ENCODE data around the gene ALDH3A1. TPM values are rescaled to one million over a fixed set of nuclear protein-coding genes. Genes with fewer than 3 reads are reported as not detected.
A peak's percentile ranks its signal among the peaks of the same experiment; 100 is the strongest.

Gene ALDH3A1
- total and polyA plus RNA-seq, 2 of the 4 experiments (the other 2 are of a cell fraction): not detected

DNA sequence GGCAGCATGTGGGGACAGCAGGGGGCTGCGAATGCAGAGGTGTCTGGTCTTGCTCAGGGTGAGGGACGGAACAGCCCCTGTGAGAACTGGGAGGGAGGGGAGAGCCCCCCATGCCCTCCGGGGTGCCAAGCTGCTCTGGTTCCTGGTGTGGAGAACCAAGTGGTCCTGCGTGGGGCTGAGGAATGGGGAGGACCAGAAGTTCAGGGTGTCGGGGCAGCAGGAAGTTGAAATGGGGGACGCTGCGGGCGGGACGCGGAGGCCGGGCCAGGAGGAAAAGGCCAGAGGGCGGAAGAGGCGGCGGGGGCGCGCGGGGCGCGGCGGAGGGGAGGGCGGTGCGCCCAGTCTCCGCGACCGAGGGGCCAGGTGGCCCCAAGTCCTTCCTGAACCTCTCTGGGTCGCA, 3.6 kb downstream of the ALDH3A1 start:
- WGBS, 2 experiments (ENCODE audit: extremely low coverage in 2 of 2, insufficient read length in 1 of 2): no CpG with 5 or more reads among the region's 26 CpGs

More for the DNA sequence above, 3.6 kb downstream of the ALDH3A1 start:
- Histone ChIP-seq H2AK9ac (replicated peaks; ENCODE audit: low read depth, low read length, poor library complexity) (no peak overlapping the region), H3K4ac (ENCODE audit: low read depth, low read length) (no peak overlapping the region), H2BK20ac (ENCODE audit: low read depth, low read length) (no peak overlapping the region), H3K14ac (replicated peaks; ENCODE audit: low read depth, low read length) (no peak overlapping the region), H2AK5ac (ENCODE audit: low read depth, low read length) (no peak overlapping the region), H4K5ac (ENCODE audit: low read depth, low read length) (no peak overlapping the region), H2BK15ac (ENCODE audit: low read depth, low read length) (no peak overlapping the region), H4K20me1 (ENCODE audit: insufficient read depth, low read length) (no peaks in the 10 kb centered on the region), H3K9me1 (ENCODE audit: insufficient read depth, low read length) (no peaks in the 10 kb centered on the region), H4K8ac (ENCODE audit: low read depth in 2 of 2, low read length in 2 of 2) (no peak overlapping the region), H3K4me3 (ENCODE audit: insufficient read depth, low read depth, low read length) (no peak overlapping the region), H3K4me2 (ENCODE audit: low read depth, low read length) (peak overlapping the region; percentile 46; the same call in 1 of the 2 replicates), H3K23ac (ENCODE audit: low read depth, low read length) (no peak overlapping the region), H3K27ac (ENCODE audit: insufficient read depth, low read length) (no peak overlapping the region), H4K91ac (ENCODE audit: insufficient read depth, low read depth, low read length) (no peak overlapping the region), H3K9me3 (ENCODE audit: control insufficient read depth, insufficient read depth, low read length) (no peaks in the 10 kb centered on the region), H2AFZ (replicated peaks; ENCODE audit: low read length, poor library complexity) (peak overlapping the region; percentile 56), H3K27me3 (ENCODE audit: control insufficient read depth, insufficient read depth, low read length) (peaks cover 36% of the 10 kb centered on the region), H3K18ac (ENCODE audit: low read depth, low read length) (no peak overlapping the region; the same call in 1 of the 2 replicates), H3K9ac (ENCODE audit: low read depth, low read length) (no peak overlapping the region), H3K56ac (ENCODE audit: extremely low read depth, insufficient read depth, low read length) (no peak overlapping the region), H3K36me3 (ENCODE audit: control insufficient read depth, insufficient read depth, low read length) (no peaks in the 10 kb centered on the region), H3K79me1 (ENCODE audit: low read depth in 1 of 2, low read length in 2 of 2) (no peaks in the 10 kb centered on the region), H2BK120ac (ENCODE audit: low read depth, low read length) (no peak overlapping the region), H2BK5ac (ENCODE audit: low read depth, low read length, poor library complexity, severe bottlenecking) (no peak overlapping the region), H3K4me1 (ENCODE audit: control insufficient read depth, insufficient read depth, low read length) (no peaks in the 10 kb centered on the region)
- in situ Hi-C loops (cut with MboI; ENCODE audit: low sequenced_read_pairs): no loop called here
- dilution Hi-C loops (cut with HindIII; ENCODE audit: low sequenced_read_pairs, unreplicated experiment): no loop called here
- intact Hi-C loops (cut with micrococcal nuclease): no loop called here
- ATAC-seq (ENCODE audit: low read depth) (peak; percentile 15; the same call in 1 of the 2 replicates), DNase-seq (no peak)
- ChIA-PET POLR2A (ENCODE audit: unreplicated experiment) (no interaction called here), CTCF (interaction anchor here (1.0 to 1.5 kb wide), 8 partner anchors 10 to 174 kb away, joined by 3 to 5 read pairs (median 4); no protein-coding TSS in a partner anchor)
- no TSS peak for BruUV-seq (replicated peaks)
- TF ChIP-seq RCOR1 (IDR thresholded peaks at IDR 0.05; ENCODE audit: insufficient replicate concordance, low read length): no peak
- TF ChIP-seq ELK1 (IDR thresholded peaks at IDR 0.05; ENCODE audit: borderline replicate concordance, low read depth, low read length): no peak
- no peak for TF ChIP-seq CEBPB (IDR thresholded peaks at IDR 0.05; ENCODE audit: low read depth, low read length)
- no peak for TF ChIP-seq FOS (IDR thresholded peaks at IDR 0.05; ENCODE audit: low read depth, low read length)
- TF ChIP-seq POLR2A (IDR thresholded peaks at IDR 0.05; ENCODE audit: low read depth, low read length): no peak
- TF ChIP-seq SMC3 (IDR thresholded peaks at IDR 0.05; ENCODE audit: low read depth, low read length): no peak
- TF ChIP-seq BHLHE40 (IDR thresholded peaks at IDR 0.05; ENCODE audit: low read depth, low read length): no peak
- no peak for TF ChIP-seq CTCF (conservative IDR thresholded peaks at IDR 0.05; ENCODE audit: low read depth, low read length)
- TF ChIP-seq NFE2L2 (IDR thresholded peaks at IDR 0.05; ENCODE audit: low read depth, low read length): no peak
- no peak for TF ChIP-seq MXI1 (IDR thresholded peaks at IDR 0.05; ENCODE audit: borderline replicate concordance, low read depth, low read length)
- no peak for TF ChIP-seq CHD1 (IDR thresholded peaks at IDR 0.05; ENCODE audit: low read depth, low read length)
- TF ChIP-seq USF2 (IDR thresholded peaks at IDR 0.05; ENCODE audit: low read depth, low read length): no peak
- TF ChIP-seq MAZ (IDR thresholded peaks at IDR 0.05; ENCODE audit: borderline replicate concordance, low read depth, low read length): no peak
- no peak for TF ChIP-seq RAD21 (IDR thresholded peaks at IDR 0.05; ENCODE audit: low read length)
- TF ChIP-seq MAFK (IDR thresholded peaks at IDR 0.05; ENCODE audit: low read depth, low read length): no peak
- TF ChIP-seq RFX5 (IDR thresholded peaks at IDR 0.05; ENCODE audit: low read depth, low read length): no peak
